ENCODE results near the gene LSM8.

DNA sequence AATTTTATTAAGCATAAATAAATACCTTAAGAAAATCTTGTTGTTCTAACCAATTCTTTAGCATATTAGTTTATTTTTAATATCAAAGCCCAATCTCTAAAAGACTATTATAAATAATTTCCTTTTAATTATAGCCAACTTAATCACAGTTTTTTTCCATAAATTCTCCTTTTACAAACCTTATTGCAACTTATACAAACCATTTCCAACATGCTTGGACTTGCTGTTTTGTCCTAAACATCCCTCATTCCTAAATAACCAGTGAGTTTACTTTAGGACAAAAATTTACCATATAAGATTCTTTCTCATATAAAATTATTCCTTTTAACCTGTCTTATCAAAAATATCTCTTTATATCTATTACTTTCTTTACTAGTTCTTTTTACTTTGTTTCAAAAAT is 25.2 kb upstream of the LSM8 start:
- TF ChIP-seq, protein P1, sequence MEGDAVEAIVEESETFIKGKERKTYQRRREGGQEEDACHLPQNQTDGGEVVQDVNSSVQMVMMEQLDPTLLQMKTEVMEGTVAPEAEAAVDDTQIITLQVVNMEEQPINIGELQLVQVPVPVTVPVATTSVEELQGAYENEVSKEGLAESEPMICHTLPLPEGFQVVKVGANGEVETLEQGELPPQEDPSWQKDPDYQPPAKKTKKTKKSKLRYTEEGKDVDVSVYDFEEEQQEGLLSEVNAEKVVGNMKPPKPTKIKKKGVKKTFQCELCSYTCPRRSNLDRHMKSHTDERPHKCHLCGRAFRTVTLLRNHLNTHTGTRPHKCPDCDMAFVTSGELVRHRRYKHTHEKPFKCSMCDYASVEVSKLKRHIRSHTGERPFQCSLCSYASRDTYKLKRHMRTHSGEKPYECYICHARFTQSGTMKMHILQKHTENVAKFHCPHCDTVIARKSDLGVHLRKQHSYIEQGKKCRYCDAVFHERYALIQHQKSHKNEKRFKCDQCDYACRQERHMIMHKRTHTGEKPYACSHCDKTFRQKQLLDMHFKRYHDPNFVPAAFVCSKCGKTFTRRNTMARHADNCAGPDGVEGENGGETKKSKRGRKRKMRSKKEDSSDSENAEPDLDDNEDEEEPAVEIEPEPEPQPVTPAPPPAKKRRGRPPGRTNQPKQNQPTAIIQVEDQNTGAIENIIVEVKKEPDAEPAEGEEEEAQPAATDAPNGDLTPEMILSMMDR (IDR thresholded peaks at IDR 0.05): no peak
- TF ChIP-seq EZH2 (IDR thresholded peaks at IDR 0.05; ENCODE audit: borderline replicate concordance, insufficient read depth, low read depth, low read length, poor library complexity, severe bottlenecking): no peak
